Mesothelial cell of epicardium (in vitro differentiated cells): Measurements from ENCODE around the gene CUBN. TPM values are rescaled to one million over a fixed set of nuclear protein-coding genes. Genes with fewer than 3 reads are reported as not detected.
A peak's percentile ranks its signal among the peaks of the same experiment; 100 is the strongest.

Experiments used
- DNase-seq, 2 experiments: peaks; one replicate each; pipeline ENCODE4 v3.0.0; 2021; ENCODE audit warnings: low spot score in 2 of 2; ENCODE audit not compliant: unreplicated experiment in 2 of 2
- H3K27ac Mint-ChIP-seq: 2 replicates; pipeline ENCODE4 v1.8.0; 2021; ENCODE audit warnings: mixed read lengths
- H3K27me3 Mint-ChIP-seq: 2 replicates; pipeline ENCODE4 v1.8.0; 2021; ENCODE audit warnings: low read depth, mixed read lengths
- H3K36me3 Mint-ChIP-seq: 2 replicates; pipeline ENCODE4 v1.8.0; 2021; ENCODE audit warnings: mixed read lengths
- H3K4me1 Mint-ChIP-seq: 2 replicates; pipeline ENCODE4 v1.8.0; 2021; ENCODE audit warnings: mixed read lengths
- H3K4me3 Mint-ChIP-seq: 2 replicates; pipeline ENCODE4 v1.8.0; 2021; ENCODE audit warnings: mild to moderate bottlenecking, moderate library complexity, mixed read lengths
- H3K9me3 Mint-ChIP-seq: 2 replicates; pipeline ENCODE4 v1.8.0; 2021; ENCODE audit warnings: mixed read lengths
- CTCF ChIP-seq: fragments of 200-600 bp; sonication (generic); IDR thresholded peaks from one replicate; pipeline ENCODE4 v1.5.0; 2021; ENCODE audit warnings: antibody characterized with exemption; ENCODE audit not compliant: unreplicated experiment
- total RNA-seq: library from RNA; stranded (reverse); gene quantifications from 3 replicates; pipeline ENCODE4 v1.2.1, GENCODE V29; 2021

Gene CUBN
- total RNA-seq, 1 donor from 2014 or later, result 1.5 TPM

- no peak for DNase-seq
- TF ChIP-seq CTCF, result no peak
- no peak overlapping the region for H3K4me3 Mint-ChIP-seq
- peaks cover 20% of the 10 kb centered on the region for H3K9me3 Mint-ChIP-seq
- H3K27ac Mint-ChIP-seq, result no peak overlapping the region
- H3K27me3 Mint-ChIP-seq, result no peaks in the 10 kb centered on the region
- peaks cover 5% of the 10 kb centered on the region for H3K36me3 Mint-ChIP-seq
- H3K4me1 Mint-ChIP-seq, result peaks cover 6% of the 10 kb centered on the region
These were observed 228.5 kb downstream of the CUBN start for GRCh38 chr10:16901106-16901505.

- Mint-ChIP-seq H3K4me1 (peaks cover 2% of the 10 kb centered on the region), H3K27me3 (no peaks in the 10 kb centered on the region), H3K9me3 (peaks cover 18% of the 10 kb centered on the region), H3K36me3 (no peaks in the 10 kb centered on the region), H3K4me3 (no peak overlapping the region), H3K27ac (no peak overlapping the region)
- TF ChIP-seq CTCF, result no peak
- no peak for DNase-seq
These were observed 232.6 kb downstream of the CUBN start for GRCh38 chr10:16896993-16897392.

GRCh38 chr10:16894821-16895220, 234.8 kb downstream of the CUBN start:
- DNase-seq, result no peak
- no peaks in the 10 kb centered on the region for H3K36me3 Mint-ChIP-seq
- no peak overlapping the region for H3K27ac Mint-ChIP-seq
- TF ChIP-seq CTCF, result no peak
- H3K9me3 Mint-ChIP-seq, result peaks cover 18% of the 10 kb centered on the region
- no peaks in the 10 kb centered on the region for H3K27me3 Mint-ChIP-seq
- peaks cover 9% of the 10 kb centered on the region for H3K4me1 Mint-ChIP-seq
- no peak overlapping the region for H3K4me3 Mint-ChIP-seq

GRCh38 chr10:16893664-16894063, 235.9 kb downstream of the CUBN start:
- H3K4me3 Mint-ChIP-seq, result no peak overlapping the region
- H3K4me1 Mint-ChIP-seq, result peaks cover 9% of the 10 kb centered on the region
- DNase-seq, result no peak
- H3K27ac Mint-ChIP-seq, result no peak overlapping the region
- no peak for TF ChIP-seq CTCF
- H3K36me3 Mint-ChIP-seq, result no peaks in the 10 kb centered on the region
- H3K27me3 Mint-ChIP-seq, result no peaks in the 10 kb centered on the region
- peaks cover 18% of the 10 kb centered on the region for H3K9me3 Mint-ChIP-seq

GRCh38 chr10:16891375-16892313, 238.0 kb downstream of the CUBN start:
- Mint-ChIP-seq H3K27ac (no peak overlapping the region), H3K4me3 (peak overlapping the region; percentile 26), H3K27me3 (no peaks in the 10 kb centered on the region), H3K4me1 (peaks cover 9% of the 10 kb centered on the region), H3K9me3 (peaks cover 18% of the 10 kb centered on the region), H3K36me3 (no peaks in the 10 kb centered on the region)
- peak in 1 of 2 experiments; percentile 48 for DNase-seq
- no peak for TF ChIP-seq CTCF
